Measurements from ENCODE around the gene RAB3B.

RAB3B gene

DNA sequence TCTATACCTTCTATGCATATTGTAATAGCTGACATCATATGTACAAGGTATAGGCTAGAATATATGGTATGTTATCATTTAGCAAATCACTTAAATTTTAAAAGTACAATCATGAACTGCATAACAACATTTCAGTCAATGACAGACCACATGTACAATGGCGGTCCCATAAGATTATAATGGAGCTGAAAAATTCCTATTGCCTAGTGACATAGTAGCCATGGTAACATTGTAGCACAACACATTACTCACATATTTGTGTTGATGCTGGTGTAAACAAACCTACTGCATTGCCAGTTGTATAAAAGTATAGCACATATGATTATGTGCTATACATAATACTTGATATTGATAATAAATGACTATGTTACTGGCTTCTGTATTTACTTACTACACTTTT lies 8.9 kb downstream of the RAB3B start:
- Histone ChIP-seq H2AK5ac (ENCODE audit: low read depth, low read length) (no peak overlapping the region), H4K91ac (ENCODE audit: low read depth, low read length, poor library complexity) (no peak overlapping the region), H3K23ac (ENCODE audit: low read depth, low read length, poor library complexity) (no peak overlapping the region), H2BK15ac (ENCODE audit: low read length) (no peak overlapping the region), H3K14ac (ENCODE audit: low read length) (no peak overlapping the region), H3K4ac (ENCODE audit: low read length) (no peak overlapping the region), H3K4me3 (ENCODE audit: low read length in 2 of 2) (no peak overlapping the region), H2AFZ (ENCODE audit: low read length) (no peak overlapping the region), H3K27me3 (ENCODE audit: control insufficient read depth in 3 of 3, insufficient read depth in 3 of 3, low read depth in 1 of 3, low read length in 3 of 3) (peaks cover 0 to 12% (median 0%) of the 10 kb centered on the region in 3 experiments), H3K4me1 (ENCODE audit: control insufficient read depth in 2 of 2, insufficient read depth in 1 of 2, low read depth in 1 of 2, low read length in 2 of 2) (no peaks in the 10 kb centered on the region), H3K4me2 (ENCODE audit: insufficient read depth, low read length, poor library complexity, severe bottlenecking) (no peak overlapping the region), H3K9ac (ENCODE audit: low read depth, low read length, poor library complexity) (no peak overlapping the region), H2BK12ac (ENCODE audit: low read length) (no peak overlapping the region), H2BK5ac (ENCODE audit: low read length) (no peak overlapping the region), H4K8ac (ENCODE audit: low read depth, low read length) (no peak overlapping the region), H3K9me3 (replicated peaks in 1 of 2; ENCODE audit: control insufficient read depth in 2 of 2, insufficient read depth in 1 of 2, low read depth in 1 of 2, low read length in 2 of 2) (peaks cover 0 to 2% of the 10 kb centered on the region in 2 donors), H3K27ac (replicated peaks; ENCODE audit: low read length) (no peak overlapping the region), H2BK120ac (ENCODE audit: low read depth, low read length) (no peak overlapping the region), H3K36me3 (replicated peaks in 1 of 2; ENCODE audit: control insufficient read depth in 2 of 2, insufficient read depth in 2 of 2, low read length in 2 of 2) (no peaks in the 10 kb centered on the region), H3K18ac (ENCODE audit: low read length) (no peak overlapping the region), H3K79me1 (ENCODE audit: low read depth, low read length) (no peaks in the 10 kb centered on the region)
- no peak for DNase-seq (ENCODE audit: low spot score)
- WGBS, 2 donors (ENCODE audit: extremely low coverage in 2 of 2, insufficient read length in 2 of 2, insufficient replicate concordance in 1 of 2), result no CpG with 5 or more reads among the region's 1 CpG

DNA sequence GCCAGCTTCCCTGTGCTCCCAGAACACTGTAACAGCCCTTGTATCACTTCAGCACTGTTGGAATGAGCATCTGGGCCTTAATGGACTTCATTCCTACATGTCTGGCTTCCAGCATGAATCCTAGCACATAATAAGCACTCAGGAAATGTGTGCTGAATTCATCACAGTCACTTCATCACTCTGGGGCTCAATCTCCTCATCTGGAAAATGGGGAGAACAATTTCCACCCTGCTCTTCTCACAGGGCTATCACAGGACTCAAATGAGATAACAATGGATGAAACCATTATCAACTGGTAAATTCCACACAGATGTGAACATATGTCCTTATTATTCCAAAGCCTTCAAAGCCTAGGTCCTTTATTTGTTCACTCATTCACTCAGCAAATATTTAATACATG lies 12.4 kb downstream of the RAB3B start:
- Histone ChIP-seq H4K91ac (ENCODE audit: low read depth, low read length, poor library complexity) (no peak overlapping the region), H3K4me2 (ENCODE audit: insufficient read depth, low read length, poor library complexity, severe bottlenecking) (no peak overlapping the region), H3K4ac (ENCODE audit: low read length) (no peak overlapping the region), H4K8ac (ENCODE audit: low read depth, low read length) (no peak overlapping the region), H2AK5ac (ENCODE audit: low read depth, low read length) (no peak overlapping the region), H2BK12ac (ENCODE audit: low read length) (no peak overlapping the region), H3K79me1 (ENCODE audit: low read depth, low read length) (no peaks in the 10 kb centered on the region), H3K27me3 (ENCODE audit: control insufficient read depth in 3 of 3, insufficient read depth in 3 of 3, low read depth in 1 of 3, low read length in 3 of 3) (no peaks in the 10 kb centered on the region), H3K18ac (ENCODE audit: low read length) (no peak overlapping the region), H2BK15ac (ENCODE audit: low read length) (no peak overlapping the region), H3K4me3 (ENCODE audit: low read length in 2 of 2) (no peak overlapping the region), H3K9me3 (replicated peaks in 1 of 2; ENCODE audit: control insufficient read depth in 2 of 2, insufficient read depth in 1 of 2, low read depth in 1 of 2, low read length in 2 of 2) (peaks cover 0 to 2% of the 10 kb centered on the region in 2 donors), H2BK120ac (ENCODE audit: low read depth, low read length) (no peak overlapping the region), H2BK5ac (ENCODE audit: low read length) (no peak overlapping the region), H3K4me1 (ENCODE audit: control insufficient read depth in 2 of 2, insufficient read depth in 1 of 2, low read depth in 1 of 2, low read length in 2 of 2) (peaks cover 0 to 2% of the 10 kb centered on the region in 2 donors), H3K9ac (ENCODE audit: low read depth, low read length, poor library complexity) (no peak overlapping the region), H2AFZ (ENCODE audit: low read length) (no peak overlapping the region), H3K36me3 (replicated peaks in 1 of 2; ENCODE audit: control insufficient read depth in 2 of 2, insufficient read depth in 2 of 2, low read length in 2 of 2) (peaks cover 0 to 2% of the 10 kb centered on the region in 2 donors), H3K14ac (ENCODE audit: low read length) (no peak overlapping the region), H3K23ac (ENCODE audit: low read depth, low read length, poor library complexity) (no peak overlapping the region), H3K27ac (replicated peaks; ENCODE audit: low read length) (no peak overlapping the region)
- no peak for DNase-seq (ENCODE audit: low spot score)

DNA sequence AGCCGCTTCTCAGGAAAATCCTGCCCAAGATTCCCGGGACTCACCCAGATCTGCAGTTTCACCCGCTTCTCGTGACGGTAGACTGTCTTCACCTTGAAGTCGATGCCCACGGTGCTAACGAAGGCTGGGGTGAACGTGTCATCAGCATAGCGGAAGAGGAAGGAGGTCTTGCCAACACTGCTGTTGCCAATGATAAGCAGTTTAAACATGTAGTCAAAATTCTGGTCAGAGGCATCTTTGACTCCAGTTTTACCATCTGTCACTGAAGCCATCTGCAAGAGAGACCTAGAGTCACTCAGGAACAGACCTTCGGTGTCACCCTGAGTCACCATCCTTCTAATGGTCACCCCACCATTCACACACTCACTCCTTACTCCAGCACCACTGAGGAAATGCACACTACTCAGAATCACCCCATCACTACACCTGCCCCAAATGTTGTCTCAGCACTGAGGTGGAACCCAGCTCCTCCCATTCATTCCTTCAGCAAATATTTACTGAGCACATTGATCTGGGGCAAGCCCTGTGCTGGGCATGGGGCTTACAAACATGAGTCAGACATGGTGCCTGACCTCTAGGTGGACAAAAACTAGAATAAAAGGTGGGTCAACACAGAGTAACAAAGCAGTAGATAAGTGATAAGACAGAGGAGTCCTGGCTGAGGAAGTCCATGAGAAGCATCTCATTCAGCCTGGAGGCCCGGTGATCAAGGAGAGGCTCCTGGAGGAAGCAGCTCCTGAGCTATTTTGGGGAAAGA lies 13.5 kb downstream of the RAB3B start:
- Histone ChIP-seq H2AK5ac (ENCODE audit: low read depth, low read length) (no peak overlapping the region), H3K4me1 (ENCODE audit: control insufficient read depth in 2 of 2, insufficient read depth in 1 of 2, low read depth in 1 of 2, low read length in 2 of 2) (peaks cover 0 to 2% of the 10 kb centered on the region in 2 donors), H3K27me3 (ENCODE audit: control insufficient read depth in 3 of 3, insufficient read depth in 3 of 3, low read depth in 1 of 3, low read length in 3 of 3) (no peaks in the 10 kb centered on the region), H3K36me3 (replicated peaks in 1 of 2; ENCODE audit: control insufficient read depth in 2 of 2, insufficient read depth in 2 of 2, low read length in 2 of 2) (peaks cover 0 to 2% of the 10 kb centered on the region in 2 donors), H3K23ac (ENCODE audit: low read depth, low read length, poor library complexity) (no peak overlapping the region), H4K8ac (ENCODE audit: low read depth, low read length) (no peak overlapping the region), H3K4me2 (ENCODE audit: insufficient read depth, low read length, poor library complexity, severe bottlenecking) (no peak overlapping the region), H2BK15ac (ENCODE audit: low read length) (no peak overlapping the region), H3K9ac (ENCODE audit: low read depth, low read length, poor library complexity) (no peak overlapping the region), H4K91ac (ENCODE audit: low read depth, low read length, poor library complexity) (no peak overlapping the region), H2BK120ac (ENCODE audit: low read depth, low read length) (no peak overlapping the region), H3K4ac (ENCODE audit: low read length) (no peak overlapping the region), H3K27ac (replicated peaks; ENCODE audit: low read length) (no peak overlapping the region), H3K79me1 (ENCODE audit: low read depth, low read length) (no peaks in the 10 kb centered on the region), H2AFZ (ENCODE audit: low read length) (no peak overlapping the region), H3K9me3 (replicated peaks in 1 of 2; ENCODE audit: control insufficient read depth in 2 of 2, insufficient read depth in 1 of 2, low read depth in 1 of 2, low read length in 2 of 2) (peaks cover 0 to 2% of the 10 kb centered on the region in 2 donors), H3K18ac (ENCODE audit: low read length) (no peak overlapping the region), H3K4me3 (ENCODE audit: low read length in 2 of 2) (no peak overlapping the region), H3K14ac (ENCODE audit: low read length) (no peak overlapping the region), H2BK5ac (ENCODE audit: low read length) (no peak overlapping the region), H2BK12ac (ENCODE audit: low read length) (no peak overlapping the region)
- WGBS, 2 donors (ENCODE audit: extremely low coverage in 2 of 2, insufficient read length in 2 of 2, insufficient replicate concordance in 1 of 2), result no CpG with 5 or more reads among the region's 12 CpGs
- DNase-seq (ENCODE audit: low spot score), result no peak

DNA sequence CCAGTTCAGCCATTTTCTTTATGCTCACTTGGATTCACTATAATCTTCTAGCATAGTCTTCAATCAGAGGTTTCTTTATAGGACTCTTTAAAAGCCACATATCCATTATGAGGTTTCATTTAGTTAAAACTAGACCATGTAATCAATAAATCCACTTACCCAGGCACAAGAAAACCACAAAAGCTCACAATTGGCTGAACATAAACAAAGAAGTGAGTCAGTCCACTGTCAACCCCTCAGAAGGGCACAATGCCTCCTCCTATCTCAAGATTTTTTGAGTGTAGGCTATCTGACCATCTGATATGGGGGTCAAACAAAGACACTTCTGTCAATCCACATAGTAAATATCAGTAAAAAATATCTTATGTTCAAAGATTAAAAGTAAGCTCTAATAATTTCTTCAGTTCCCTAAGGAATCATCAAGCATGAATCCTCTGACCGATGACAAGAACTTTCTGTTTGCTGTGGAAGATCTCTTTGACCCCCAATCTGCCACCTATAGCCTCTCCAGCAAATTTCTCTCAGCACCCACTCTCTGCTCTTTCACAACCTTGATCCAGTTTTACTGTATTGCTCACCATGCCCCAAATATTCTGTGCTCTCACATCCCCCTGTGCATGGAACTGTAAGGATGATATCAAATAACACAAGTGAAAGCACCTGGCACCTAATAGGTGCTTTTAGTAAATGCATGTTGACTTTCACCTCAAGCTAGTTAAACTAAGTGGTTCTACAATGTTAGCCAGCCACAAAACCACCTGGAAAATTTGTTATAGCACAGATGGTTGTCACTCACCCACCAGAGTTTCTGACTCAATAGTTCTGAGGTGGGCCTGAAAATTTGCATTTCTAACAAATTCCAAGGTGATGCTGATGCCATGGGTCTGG lies 16.7 kb downstream of the RAB3B start:
- DNase-seq (ENCODE audit: low spot score), result no peak
- H3K9me3 ChIP-seq (replicated peaks in 1 of 2; ENCODE audit: control insufficient read depth in 2 of 2, insufficient read depth in 1 of 2, low read depth in 1 of 2, low read length in 2 of 2), result peaks cover 0 to under 1% of the 10 kb centered on the region in 2 donors
- H3K23ac ChIP-seq (ENCODE audit: low read depth, low read length, poor library complexity), result no peak overlapping the region
- H4K8ac ChIP-seq (ENCODE audit: low read depth, low read length), result no peak overlapping the region
- H3K27me3 ChIP-seq (ENCODE audit: control insufficient read depth in 3 of 3, insufficient read depth in 3 of 3, low read depth in 1 of 3, low read length in 3 of 3), result no peaks in the 10 kb centered on the region
- H2AFZ ChIP-seq (ENCODE audit: low read length), result no peak overlapping the region
- no peak overlapping the region for H3K4me3 ChIP-seq (ENCODE audit: low read length in 2 of 2)
- no peak overlapping the region for H2AK5ac ChIP-seq (ENCODE audit: low read depth, low read length)
- WGBS, 2 donors (ENCODE audit: extremely low coverage in 2 of 2, insufficient read length in 2 of 2, insufficient replicate concordance in 1 of 2), result no CpG with 5 or more reads among the region's 1 CpG
- H3K36me3 ChIP-seq (replicated peaks in 1 of 2; ENCODE audit: control insufficient read depth in 2 of 2, insufficient read depth in 2 of 2, low read length in 2 of 2), result peaks cover 0 to 2% of the 10 kb centered on the region in 2 donors
- H3K27ac ChIP-seq (replicated peaks; ENCODE audit: low read length), result no peak overlapping the region
- no peak overlapping the region for H3K4me2 ChIP-seq (ENCODE audit: insufficient read depth, low read length, poor library complexity, severe bottlenecking)
- H3K79me1 ChIP-seq (ENCODE audit: low read depth, low read length), result no peaks in the 10 kb centered on the region
- H2BK15ac ChIP-seq (ENCODE audit: low read length), result no peak overlapping the region
- peaks cover 2 to 4% of the 10 kb centered on the region in 2 donors for H3K4me1 ChIP-seq (ENCODE audit: control insufficient read depth in 2 of 2, insufficient read depth in 1 of 2, low read depth in 1 of 2, low read length in 2 of 2)
- no peak overlapping the region for H3K18ac ChIP-seq (ENCODE audit: low read length)
- no peak overlapping the region for H3K4ac ChIP-seq (ENCODE audit: low read length)
- no peak overlapping the region for H3K14ac ChIP-seq (ENCODE audit: low read length)
- H3K9ac ChIP-seq (ENCODE audit: low read depth, low read length, poor library complexity), result no peak overlapping the region
- no peak overlapping the region for H4K91ac ChIP-seq (ENCODE audit: low read depth, low read length, poor library complexity)
- no peak overlapping the region for H2BK120ac ChIP-seq (ENCODE audit: low read depth, low read length)
- H2BK12ac ChIP-seq (ENCODE audit: low read length), result no peak overlapping the region
- H2BK5ac ChIP-seq (ENCODE audit: low read length), result no peak overlapping the region
